ENCODE results near the gene PSMB10.
"Not testable (repeated sequence)": the region's sequence is repeated elsewhere in the genome, so short reads cannot be mapped to it uniquely, and the experiment has no call there.

The PSMB10 gene

GRCh38 chr16:67942510-67943255, 6.0 kb upstream of the PSMB10 start:
- DNase-seq (ENCODE audit: low read depth in 2 of 2) = no peak

- no peak for DNase-seq (ENCODE audit: low read depth in 2 of 2)
These were observed 5.5 kb upstream of the PSMB10 start for GRCh38 chr16:67942200-67942509.

- DNase-seq (ENCODE audit: low read depth in 2 of 2) = no peak
These were observed 5.0 kb upstream of the PSMB10 start for GRCh38 chr16:67941469-67942199.

- no peak for DNase-seq (ENCODE audit: low read depth in 2 of 2)
These were observed 3.9 kb upstream of the PSMB10 start for GRCh38 chr16:67940446-67941089.

- DNase-seq (ENCODE audit: low read depth in 2 of 2) = no peak
These were observed 3.1 kb upstream of the PSMB10 start for GRCh38 chr16:67939507-67940445.

GRCh38 chr16:67937713-67938112, 1.1 kb upstream of the PSMB10 start:
- not testable (repeated sequence) for DNase-seq (ENCODE audit: low read depth in 2 of 2)

- DNase-seq (ENCODE audit: low read depth in 2 of 2) = peak; percentile 55 to 72
These were observed 393 bp upstream of the PSMB10 start for GRCh38 chr16:67936880-67937605.

GRCh38 chr16:67935402-67936123, 1.1 kb downstream of the PSMB10 start:
- DNase-seq (ENCODE audit: low read depth in 2 of 2) = peak; percentile 89 to 94

GRCh38 chr16:67935101-67935401, 1.6 kb downstream of the PSMB10 start:
- DNase-seq (ENCODE audit: low read depth in 2 of 2) = no peak

- no peak for DNase-seq (ENCODE audit: low read depth in 2 of 2)
These were observed 2.1 kb downstream of the PSMB10 start for GRCh38 chr16:67934306-67935100.

- DNase-seq (ENCODE audit: low read depth in 2 of 2) = no peak
These were observed 2.8 kb downstream of the PSMB10 start for GRCh38 chr16:67933805-67934204.

- DNase-seq (ENCODE audit: low read depth in 2 of 2) = no peak
These were observed 4.2 kb downstream of the PSMB10 start for GRCh38 chr16:67932462-67932840.

GRCh38 chr16:67931712-67932461, 4.8 kb downstream of the PSMB10 start, which contains the start of gene CTRL:
TSS of gene CTRL (minus strand) at chr16:67931862. CDS start at chr16:67931852, 10 bp downstream.
- no peak for DNase-seq (ENCODE audit: low read depth in 2 of 2)

GRCh38 chr16:67930678-67931211, 5.9 kb downstream of the PSMB10 start:
- DNase-seq (ENCODE audit: low read depth in 2 of 2) = no peak

GRCh38 chr16:67930191-67930590, 6.5 kb downstream of the PSMB10 start:
- no peak for DNase-seq (ENCODE audit: low read depth in 2 of 2)

- peak; percentile 40 to 60 for DNase-seq (ENCODE audit: low read depth in 2 of 2)
These were observed 7.9 kb downstream of the PSMB10 start for GRCh38 chr16:67928561-67929364.

GRCh38 chr16:67928147-67928546, 8.5 kb downstream of the PSMB10 start:
- no peak for DNase-seq (ENCODE audit: low read depth in 2 of 2)
